GM19468 (cell line): Measurements from ENCODE around the gene ALDH1L1.
"Not testable (repeated sequence)": the region's sequence is repeated elsewhere in the genome, so short reads cannot be mapped to it uniquely, and the experiment has no call there.

ENCODE experiments used
- ATAC-seq: cut with Tn5 transposase; IDR thresholded peaks from one replicate; pipeline ENCODE4 v1.9.1; 2021; ENCODE audit warnings: mild to moderate bottlenecking, moderate library complexity, moderate number of reproducible peaks; ENCODE audit not compliant: unreplicated experiment; ENCODE audit errors: extremely low read depth

The ALDH1L1 gene

GRCh38 chr3:126087552-126088175 is 92.7 kb downstream of the ALDH1L1 start:
- ATAC-seq = no peak

- no peak for ATAC-seq
These were observed 94.5 kb downstream of the ALDH1L1 start for GRCh38 chr3:126085841-126086240.

- ATAC-seq = no peak
These were observed 95.1 kb downstream of the ALDH1L1 start for GRCh38 chr3:126085276-126085675.

- ATAC-seq = no peak
These were observed 95.6 kb downstream of the ALDH1L1 start for GRCh38 chr3:126084768-126085180.

GRCh38 chr3:126083913-126084767 is 96.2 kb downstream of the ALDH1L1 start, which contains the start of gene SLC41A3:
Gene SLC41A3 (minus strand): TSS chr3:126084124. CDS start chr3:126068219, 15,905 bp downstream.
- ATAC-seq = peak; percentile 95

GRCh38 chr3:126083511-126083912 is 96.9 kb downstream of the ALDH1L1 start:
- ATAC-seq = no peak

- ATAC-seq = no peak
These were observed 97.3 kb downstream of the ALDH1L1 start for GRCh38 chr3:126083138-126083445.

- ATAC-seq = no peak
These were observed 97.8 kb downstream of the ALDH1L1 start for GRCh38 chr3:126082362-126083137.

- no peak for ATAC-seq
These were observed 98.6 kb downstream of the ALDH1L1 start for GRCh38 chr3:126081618-126082361.

GRCh38 chr3:126080970-126081369 is 99.4 kb downstream of the ALDH1L1 start:
- ATAC-seq = no peak

GRCh38 chr3:126078866-126079265 is 101.5 kb downstream of the ALDH1L1 start:
- ATAC-seq = no peak

GRCh38 chr3:126077754-126078153 is 102.6 kb downstream of the ALDH1L1 start:
- no peak for ATAC-seq

GRCh38 chr3:126076140-126076539 is 104.2 kb downstream of the ALDH1L1 start:
- ATAC-seq = no peak

- ATAC-seq = no peak
These were observed 110.2 kb downstream of the ALDH1L1 start for GRCh38 chr3:126070146-126070545.

- ATAC-seq = no peak
These were observed 112.4 kb downstream of the ALDH1L1 start for GRCh38 chr3:126067959-126068358.

GRCh38 chr3:126066676-126067075 is 113.7 kb downstream of the ALDH1L1 start:
- ATAC-seq = not testable (repeated sequence)

GRCh38 chr3:126065876-126066275 is 114.5 kb downstream of the ALDH1L1 start:
- no peak for ATAC-seq

GRCh38 chr3:126064627-126065258 is 115.6 kb downstream of the ALDH1L1 start:
- ATAC-seq = no peak

GRCh38 chr3:126063358-126063965 is 116.9 kb downstream of the ALDH1L1 start:
- ATAC-seq = no peak
